Measurements from ENCODE around the gene THEMIS.

GRCh38 chr6:127886603-127887002 is 14.3 kb downstream of the THEMIS start:
- TF ChIP-seq CTCF (IDR thresholded peaks at IDR 0.05) (no peak), POLR2A (IDR thresholded peaks at IDR 0.05) (no peak)
